GM23248 (cell line): ENCODE measurements around the gene ABITRAM. TPM values are rescaled to one million over a fixed set of nuclear protein-coding genes. Genes with fewer than 3 reads are reported as not detected.
A peak's percentile ranks its signal among the peaks of the same experiment; 100 is the strongest.

ENCODE experiments used
- DNase-seq: peaks from one replicate; pipeline ENCODE4 v3.0.0-alpha.2; 2015
- H2AFZ ChIP-seq: fragments of 200-600 bp; sonication (generic); 2 replicates; pipeline ENCODE4 v1.6.1; 2016; ENCODE audit warnings: antibody characterized with exemption
- H3F3A ChIP-seq: fragments of 200-600 bp; sonication (generic); 2 replicates; pipeline ENCODE4 v1.6.1; 2016; ENCODE audit warnings: mild to moderate bottlenecking, antibody characterized with exemption, mixed run types; ENCODE audit not compliant: insufficient read depth
- H3K27ac ChIP-seq: fragments of 200-600 bp; sonication (generic); 2 replicates; pipeline ENCODE4 v1.5.1; 2016; ENCODE audit warnings: mild to moderate bottlenecking
- H3K27me3 ChIP-seq: fragments of 200-600 bp; sonication (generic); replicated peaks from 2 replicates; pipeline ENCODE4 v1.6.1; 2016; ENCODE audit warnings: mild to moderate bottlenecking; ENCODE audit not compliant: insufficient read depth
- H3K36me3 ChIP-seq: fragments of 200-600 bp; sonication (generic); 2 replicates; pipeline ENCODE4 v1.6.1; 2016; ENCODE audit warnings: low read depth, mild to moderate bottlenecking
- H3K4me1 ChIP-seq: fragments of 200-600 bp; sonication (generic); 2 replicates; pipeline ENCODE4 v1.6.1; 2016; ENCODE audit warnings: mild to moderate bottlenecking; ENCODE audit not compliant: insufficient read depth
- H3K4me2 ChIP-seq: fragments of 200-600 bp; sonication (generic); one replicate; pipeline ENCODE4 v1.6.1; 2016; ENCODE audit warnings: mild to moderate bottlenecking; ENCODE audit not compliant: unreplicated experiment
- H3K4me3 ChIP-seq: fragments of 200-600 bp; sonication (generic); 2 replicates; pipeline ENCODE4 v1.5.1; 2016; ENCODE audit warnings: mild to moderate bottlenecking
- H3K79me2 ChIP-seq: fragments of 200-600 bp; sonication (generic); 2 replicates; pipeline ENCODE4 v1.6.1; 2016; ENCODE audit warnings: mild to moderate bottlenecking; ENCODE audit not compliant: insufficient read depth
- H3K9ac ChIP-seq: fragments of 200-600 bp; sonication (generic); 2 replicates; pipeline ENCODE4 v1.6.1; 2016; ENCODE audit warnings: mild to moderate bottlenecking
- H3K9me2 ChIP-seq: fragments of 200-600 bp; sonication (generic); 2 replicates; pipeline ENCODE4 v1.6.1; 2016; ENCODE audit warnings: mixed run types, mild to moderate bottlenecking, moderate library complexity; ENCODE audit not compliant: insufficient read depth
- H3K9me3 ChIP-seq: fragments of 200-600 bp; sonication (generic); one replicate; pipeline ENCODE4 v1.6.1; 2017; ENCODE audit warnings: low read depth
- H4K20me1 ChIP-seq: fragments of 200-600 bp; sonication (generic); 2 replicates; pipeline ENCODE4 v1.6.0; 2016; ENCODE audit not compliant: insufficient read depth
- EZH2 ChIP-seq: fragments of 200-600 bp; sonication (generic); IDR thresholded peaks from 2 replicates; pipeline ENCODE4 v1.6.1; 2018; ENCODE audit warnings: antibody characterized with exemption, mild to moderate bottlenecking; ENCODE audit not compliant: insufficient read depth, poor library complexity, severe bottlenecking
- EZH2phosphoT487 ChIP-seq: fragments of 200-600 bp; sonication (generic); IDR thresholded peaks from 2 replicates; pipeline ENCODE4 v1.6.1; 2018; ENCODE audit warnings: antibody characterized with exemption, moderate library complexity, mild to moderate bottlenecking, low read depth; ENCODE audit not compliant: insufficient read depth
- WGBS, 2 experiments: methylation state at CpG; one replicate each; pipeline ENCODE4 v1.1.6; 2015 to 2017; ENCODE audit warnings: low lambda C conversion rate in 2 of 2, low coverage in 1 of 2; ENCODE audit errors: missing lambda C conversion rate in 2 of 2; 5-methylcytosine and 5-hydroxymethylcytosine counted together
- in situ Hi-C: fragments of 300-500 bp; cut with MboI; formaldehyde crosslinking; loops from 2 replicates; pipeline ENCODE4 v1.15.0; 2020
- polyA plus RNA-seq: library from polyadenylated mRNA; unstranded; fragments of >200 nt; fragmentation: Nextera tagmentation; extraction: Ambion mirVana; gene quantifications from 2 replicates; pipeline ENCODE4 v1.2.1, GENCODE V29; 2016
- total RNA-seq: library from RNA; depleted of rRNA; stranded (reverse); fragments of >200 nt; shearing (Covaris generic); gene quantifications from 2 replicates; pipeline ENCODE4 v1.2.3, GENCODE V29; 2014

ABITRAM gene
- total and polyA plus RNA-seq, 2 experiments from 2014 or later, result 10.4 to 28.8 TPM

DNA sequence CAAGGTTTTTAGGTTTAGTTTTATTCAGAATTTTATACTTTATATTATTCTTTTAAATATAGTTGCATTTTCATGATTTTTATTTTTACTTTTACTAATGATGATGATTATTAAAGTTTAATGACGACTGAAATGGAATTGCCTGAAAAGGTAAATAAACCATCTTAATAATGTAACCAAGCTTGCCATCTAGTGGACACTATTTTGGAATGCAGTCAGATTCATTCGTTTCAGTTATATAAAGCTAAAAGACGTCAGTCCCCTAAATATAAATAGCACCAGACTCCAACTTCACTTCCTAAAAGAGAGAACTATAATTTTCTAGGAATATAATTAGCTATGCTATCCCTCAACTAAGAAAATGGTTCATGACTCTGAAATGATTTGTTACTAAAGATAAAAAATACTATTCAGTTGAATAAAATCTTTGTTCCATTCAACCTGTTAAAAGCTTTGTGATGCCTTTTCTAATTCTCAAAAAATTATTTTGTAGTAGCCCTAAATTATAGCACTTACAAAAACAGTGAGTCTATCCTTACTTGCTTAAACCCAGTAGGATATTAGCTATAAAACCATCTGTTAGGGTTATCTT, 19.9 kb downstream of the ABITRAM start:
- Histone ChIP-seq H3K4me1 (no peaks in the 10 kb centered on the region), H3K27ac (no peak overlapping the region), H3K4me3 (no peak overlapping the region), H3K79me2 (no peaks in the 10 kb centered on the region), H3K9me3 (no peaks in the 10 kb centered on the region), H3K9ac (no peak overlapping the region), H4K20me1 (no peaks in the 10 kb centered on the region), H3F3A (0 out of 2 replicates have a peak, but pooled peaks cover 6% of the 10 kb centered on the region), H3K27me3 (no peaks in the 10 kb centered on the region), H3K9me2 (no peaks in the 10 kb centered on the region), H2AFZ (no peak overlapping the region), H3K4me2 (no peak overlapping the region), H3K36me3 (0 out of 2 replicates have a peak, but pooled peaks cover 6% of the 10 kb centered on the region)
- in situ Hi-C loops, result no loop called here
- 6 to 9% methylated on average over 3 of the region's 3 CpGs for WGBS, 2 experiments
- TF ChIP-seq EZH2 (no peak), EZH2phosphoT487 (no peak)
- DNase-seq, result peak; percentile 68

DNA sequence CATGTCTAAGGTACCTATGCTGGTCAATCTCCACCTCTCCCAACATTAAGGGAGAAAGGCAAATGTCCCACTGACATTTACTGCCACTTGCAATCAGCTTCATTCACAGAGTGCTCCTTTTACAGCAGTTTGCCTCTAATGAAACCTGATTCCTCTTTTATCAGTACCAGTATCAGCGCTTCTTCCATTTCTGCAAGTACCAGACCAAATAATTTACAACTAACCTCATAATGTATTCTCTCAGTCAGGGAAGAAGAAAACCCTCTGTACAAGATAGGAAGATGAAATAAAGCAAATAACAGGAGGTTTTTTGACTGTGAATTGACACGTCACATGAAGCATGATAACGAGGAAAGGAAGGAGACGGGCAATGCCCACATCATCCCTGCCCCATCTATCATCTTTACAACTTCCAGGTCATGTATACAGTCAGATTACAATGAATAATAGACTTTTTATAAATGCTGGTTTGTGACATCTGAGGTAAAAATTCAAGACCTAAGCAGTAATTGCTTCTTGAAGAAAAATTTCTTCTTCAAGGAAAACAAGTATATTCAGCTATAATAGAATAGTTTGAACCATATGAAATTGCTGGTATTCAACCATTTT, 21.9 kb downstream of the ABITRAM start:
- no peak overlapping the region for H3K9ac ChIP-seq
- no peaks in the 10 kb centered on the region for H3K79me2 ChIP-seq
- H4K20me1 ChIP-seq, result no peaks in the 10 kb centered on the region
- in situ Hi-C loops, result no loop called here
- H3K4me3 ChIP-seq, result no peak overlapping the region
- H3K4me2 ChIP-seq, result no peak overlapping the region
- H2AFZ ChIP-seq, result no peak overlapping the region
- 0 out of 2 replicates have a peak, but pooled peaks cover 6% of the 10 kb centered on the region for H3K36me3 ChIP-seq
- H3K9me3 ChIP-seq, result no peaks in the 10 kb centered on the region
- no peak overlapping the region for H3K27ac ChIP-seq
- no peaks in the 10 kb centered on the region for H3K4me1 ChIP-seq
- no peak for DNase-seq
- no peak for TF ChIP-seq EZH2phosphoT487
- TF ChIP-seq EZH2, result no peak
- no peaks in the 10 kb centered on the region for H3K9me2 ChIP-seq
- 0 out of 2 replicates have a peak, but pooled peaks cover 6% of the 10 kb centered on the region for H3F3A ChIP-seq
- WGBS, 2 experiments, result 92 to 98% methylated on average over 4 of the region's 4 CpGs
- H3K27me3 ChIP-seq, result no peaks in the 10 kb centered on the region

DNA sequence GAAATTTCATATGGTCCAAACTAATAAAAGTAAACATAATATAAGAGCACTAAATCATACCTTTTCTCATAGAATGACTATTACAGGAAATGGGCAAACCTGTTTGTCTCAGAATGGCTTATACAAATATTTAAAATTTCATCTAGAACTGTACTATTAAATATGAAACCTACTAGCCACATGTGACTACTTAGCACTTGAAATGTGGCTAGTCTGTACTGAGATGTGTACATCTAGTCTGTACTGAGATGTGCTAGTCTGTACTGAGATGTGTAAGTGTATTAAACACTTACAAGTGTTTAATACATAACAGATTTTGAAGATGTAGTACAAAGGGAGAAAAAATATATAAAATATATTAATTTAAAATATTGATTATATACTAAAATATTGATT, 22.4 kb downstream of the ABITRAM start:
- Histone ChIP-seq H3K36me3 (0 out of 2 replicates have a peak, but pooled peaks cover 6% of the 10 kb centered on the region), H4K20me1 (no peaks in the 10 kb centered on the region), H3K79me2 (no peaks in the 10 kb centered on the region), H2AFZ (no peak overlapping the region), H3K27me3 (no peaks in the 10 kb centered on the region), H3K9me3 (no peaks in the 10 kb centered on the region), H3K4me3 (no peak overlapping the region), H3K9me2 (no peaks in the 10 kb centered on the region), H3K27ac (no peak overlapping the region), H3K4me2 (no peak overlapping the region), H3F3A (0 out of 2 replicates have a peak, but pooled peaks cover 6% of the 10 kb centered on the region), H3K9ac (no peak overlapping the region), H3K4me1 (no peaks in the 10 kb centered on the region)
- in situ Hi-C loops, result no loop called here
- DNase-seq, result no peak
- TF ChIP-seq EZH2, result no peak
- TF ChIP-seq EZH2phosphoT487, result no peak

DNA sequence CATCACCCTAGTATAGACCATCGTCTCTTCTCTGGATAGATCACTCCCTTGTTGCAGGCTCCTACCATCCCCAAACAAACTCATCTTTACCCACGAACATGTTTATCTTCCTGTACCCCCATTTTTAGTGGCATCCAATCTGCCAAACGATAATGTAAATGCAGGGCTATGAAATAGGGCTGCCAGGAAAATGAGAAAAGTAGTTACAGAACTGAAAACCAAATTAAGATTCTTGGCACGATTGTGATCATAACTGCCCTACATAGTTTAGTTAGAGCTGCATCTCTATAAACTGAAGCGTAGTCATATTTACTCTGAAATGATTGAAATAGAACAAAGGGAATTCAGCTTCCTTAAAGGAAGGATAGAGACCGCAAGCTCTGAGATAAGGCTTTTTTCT, 26.1 kb downstream of the ABITRAM start:
- no peak for DNase-seq
- H3K4me3 ChIP-seq, result no peak overlapping the region
- no peak for TF ChIP-seq EZH2
- no peak for TF ChIP-seq EZH2phosphoT487
- no peaks in the 10 kb centered on the region for H3K9me2 ChIP-seq
- no peak overlapping the region for H2AFZ ChIP-seq
- peaks cover 2% of the 10 kb centered on the region; the same call in 1 of the 2 replicates for H3K36me3 ChIP-seq
- H3K27ac ChIP-seq, result no peak overlapping the region
- no peak overlapping the region for H3K4me2 ChIP-seq
- H3K9me3 ChIP-seq, result no peaks in the 10 kb centered on the region
- 78 to 81% methylated on average over 6 of the region's 6 CpGs for WGBS, 2 experiments
- no peak overlapping the region for H3K9ac ChIP-seq
- no peaks in the 10 kb centered on the region for H4K20me1 ChIP-seq
- no peaks in the 10 kb centered on the region for H3K79me2 ChIP-seq
- no peaks in the 10 kb centered on the region for H3K27me3 ChIP-seq
- no peaks in the 10 kb centered on the region for H3F3A ChIP-seq
- in situ Hi-C loops, result no loop called here
- H3K4me1 ChIP-seq, result peaks cover 15% of the 10 kb centered on the region
